ENCODE results near the gene PTBP3. TPM values are rescaled to one million over a fixed set of nuclear protein-coding genes. Genes with fewer than 3 reads are reported as not detected.

The PTBP3 gene
- total and polyA plus RNA-seq, 2 experiments from 2014 or later, result 14.7 to 26.5 TPM

DNA sequence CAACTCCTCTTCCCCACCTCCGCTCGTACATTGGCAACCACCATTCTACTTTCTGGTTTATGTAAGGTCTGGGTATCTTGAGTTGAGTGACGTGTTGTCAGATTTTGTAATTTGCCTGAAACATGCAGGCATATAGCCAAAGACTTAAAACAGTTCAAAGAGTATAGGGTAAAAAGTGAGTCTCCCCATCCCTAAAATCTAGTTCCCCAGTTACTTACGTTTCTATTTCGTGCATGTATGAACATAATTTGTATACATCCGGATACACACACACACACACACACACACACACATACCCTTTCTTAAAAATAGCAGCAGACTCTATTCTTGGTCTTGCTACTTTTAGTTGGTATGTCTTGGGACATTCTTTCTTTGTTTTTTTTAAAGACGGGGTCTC lies 47.4 kb upstream of the PTBP3 start:
- in situ Hi-C loops (cut with MboI), result no loop called here
- Histone ChIP-seq H2AFZ (peak overlapping the region; percentile 84), H3K4me1 (ENCODE audit: insufficient read depth) (peaks cover 15% of the 10 kb centered on the region; the same call in 1 of the 2 replicates), H3K27me3 (replicated peaks; ENCODE audit: insufficient read depth) (no peaks in the 10 kb centered on the region), H3K9me3 (ENCODE audit: low read depth) (no peaks in the 10 kb centered on the region), H3K36me3 (ENCODE audit: low read depth) (no peaks in the 10 kb centered on the region; the same call in 1 of the 2 replicates), H3K27ac (peak overlapping the region; percentile 77), H4K20me1 (ENCODE audit: insufficient read depth) (no peaks in the 10 kb centered on the region), H3K4me2 (ENCODE audit: unreplicated experiment) (peak overlapping the region; percentile 91), H3F3A (ENCODE audit: insufficient read depth) (peaks cover 6% of the 10 kb centered on the region; the same call in 1 of the 2 replicates), H3K79me2 (ENCODE audit: insufficient read depth) (peaks cover 77% of the 10 kb centered on the region), H3K9ac (peak overlapping the region; percentile 94), H3K9me2 (ENCODE audit: insufficient read depth) (peaks cover 3% of the 10 kb centered on the region; the same call in 1 of the 2 replicates), H3K4me3 (peak overlapping the region; percentile 87)
- TF ChIP-seq EZH2 (IDR thresholded peaks at IDR 0.05; ENCODE audit: insufficient read depth, poor library complexity, severe bottlenecking) (no peak), EZH2phosphoT487 (IDR thresholded peaks at IDR 0.05; ENCODE audit: insufficient read depth, low read depth) (no peak)
- DNase-seq, result peak; percentile 48
- 17 to 20% methylated on average over 7 of the region's 7 CpGs for WGBS, 2 experiments (ENCODE audit: low coverage in 1 of 2, low lambda C conversion rate in 2 of 2, missing lambda C conversion rate in 2 of 2)

GRCh38 chr9:112380102-112380824 lies 46.8 kb upstream of the PTBP3 start, which contains the start of gene HSDL2:
HSDL2 (plus strand) TSS chr9:112380108; CDS start chr9:112380164, 56 bp downstream.
- Histone ChIP-seq H3K79me2 (ENCODE audit: insufficient read depth) (peaks cover 72% of the 10 kb centered on the region), H3K4me1 (ENCODE audit: insufficient read depth) (peaks cover 15% of the 10 kb centered on the region; the same call in 1 of the 2 replicates), H3K27ac (peak within 1 kb of the TSS; percentile 96), H2AFZ (peak within 1 kb of the TSS; percentile 84), H3K4me3 (peak within 1 kb of the TSS; percentile 87), H4K20me1 (ENCODE audit: insufficient read depth) (no peaks in the 10 kb centered on the region), H3K36me3 (ENCODE audit: low read depth) (no peaks in the 10 kb centered on the region; the same call in 1 of the 2 replicates), H3K27me3 (replicated peaks; ENCODE audit: insufficient read depth) (no peaks in the 10 kb centered on the region), H3F3A (ENCODE audit: insufficient read depth) (peaks cover 6% of the 10 kb centered on the region; the same call in 1 of the 2 replicates), H3K4me2 (ENCODE audit: unreplicated experiment) (peak within 1 kb of the TSS; percentile 91), H3K9ac (peak within 1 kb of the TSS; percentile 94), H3K9me2 (ENCODE audit: insufficient read depth) (peaks cover 3% of the 10 kb centered on the region; the same call in 1 of the 2 replicates), H3K9me3 (ENCODE audit: low read depth) (no peaks in the 10 kb centered on the region)
- in situ Hi-C loops (cut with MboI), result no loop called here
- peak; percentile 78 for DNase-seq
- TF ChIP-seq EZH2phosphoT487 (IDR thresholded peaks at IDR 0.05; ENCODE audit: insufficient read depth, low read depth) (no peak), EZH2 (IDR thresholded peaks at IDR 0.05; ENCODE audit: insufficient read depth, poor library complexity, severe bottlenecking) (no peak)
- WGBS, 2 experiments (ENCODE audit: low coverage in 1 of 2, low lambda C conversion rate in 2 of 2, missing lambda C conversion rate in 2 of 2), result 0 to 1% methylated on average over 35 to 43 of the region's 43 CpGs

GRCh38 chr9:112379177-112380101 lies 46.0 kb upstream of the PTBP3 start:
- DNase-seq, result peak; percentile 100
- Histone ChIP-seq H3K9me3 (ENCODE audit: low read depth) (no peaks in the 10 kb centered on the region), H3K9ac (peak overlapping the region; percentile 94), H3K79me2 (ENCODE audit: insufficient read depth) (peaks cover 63% of the 10 kb centered on the region), H3K4me3 (peak overlapping the region; percentile 87), H3K4me1 (ENCODE audit: insufficient read depth) (peaks cover 15% of the 10 kb centered on the region; the same call in 1 of the 2 replicates), H4K20me1 (ENCODE audit: insufficient read depth) (no peaks in the 10 kb centered on the region), H2AFZ (peak overlapping the region; percentile 84), H3K9me2 (ENCODE audit: insufficient read depth) (peaks cover 3% of the 10 kb centered on the region; the same call in 1 of the 2 replicates), H3K27me3 (replicated peaks; ENCODE audit: insufficient read depth) (no peaks in the 10 kb centered on the region), H3K27ac (peak overlapping the region; percentile 96), H3K4me2 (ENCODE audit: unreplicated experiment) (peak overlapping the region; percentile 84), H3F3A (ENCODE audit: insufficient read depth) (peaks cover 6% of the 10 kb centered on the region; the same call in 1 of the 2 replicates), H3K36me3 (ENCODE audit: low read depth) (no peaks in the 10 kb centered on the region)
- TF ChIP-seq EZH2phosphoT487 (IDR thresholded peaks at IDR 0.05; ENCODE audit: insufficient read depth, low read depth) (no peak), EZH2 (IDR thresholded peaks at IDR 0.05; ENCODE audit: insufficient read depth, poor library complexity, severe bottlenecking) (no peak)
- in situ Hi-C loops (cut with MboI), result no loop called here
- WGBS, 2 experiments (ENCODE audit: low coverage in 1 of 2, low lambda C conversion rate in 2 of 2, missing lambda C conversion rate in 2 of 2), result 0 to 1% methylated on average over 41 to 57 of the region's 57 CpGs
